Osteocyte (in vitro differentiated cells): Measurements from ENCODE around the gene ABCC11. TPM values are rescaled to one million over a fixed set of nuclear protein-coding genes. Genes with fewer than 3 reads are reported as not detected.

Experiments
- DNase-seq: peaks from one replicate; pipeline ENCODE4 v3.0.0; 2021; ENCODE audit warnings: mixed read lengths; ENCODE audit not compliant: unreplicated experiment; ENCODE audit errors: extremely low spot score
- H3K27ac Mint-ChIP-seq: one replicate; pipeline ENCODE4 v1.8.0; 2021; ENCODE audit warnings: mild to moderate bottlenecking, mixed read lengths; ENCODE audit not compliant: unreplicated experiment
- H3K27me3 Mint-ChIP-seq: one replicate; pipeline ENCODE4 v1.8.0; 2021; ENCODE audit warnings: mixed read lengths; ENCODE audit not compliant: unreplicated experiment
- H3K36me3 Mint-ChIP-seq: one replicate; pipeline ENCODE4 v1.8.0; 2021; ENCODE audit warnings: mixed read lengths; ENCODE audit not compliant: unreplicated experiment
- H3K4me1 Mint-ChIP-seq: one replicate; pipeline ENCODE4 v1.8.0; 2021; ENCODE audit warnings: mixed read lengths; ENCODE audit not compliant: unreplicated experiment
- H3K4me3 Mint-ChIP-seq: one replicate; pipeline ENCODE4 v1.8.0; 2021; ENCODE audit warnings: mild to moderate bottlenecking, moderate library complexity, mixed read lengths; ENCODE audit not compliant: unreplicated experiment
- H3K9me3 Mint-ChIP-seq: one replicate; pipeline ENCODE4 v1.8.0; 2021; ENCODE audit warnings: mixed read lengths; ENCODE audit not compliant: unreplicated experiment
- total RNA-seq: library from RNA; stranded (reverse); gene quantifications from 2 replicates; pipeline ENCODE4 v1.2.1, GENCODE V29; 2021
- TF ChIP-seq, protein P1 (sequence below): fragments of 200-600 bp; sonication (generic); IDR thresholded peaks from 2 replicates; pipeline ENCODE4 v1.5.0; 2021; ENCODE audit warnings: antibody characterized with exemption, mild to moderate bottlenecking, moderate library complexity

The ABCC11 gene
- total RNA-seq, 1 donor from 2014 or later, result 0.48 TPM

DNA sequence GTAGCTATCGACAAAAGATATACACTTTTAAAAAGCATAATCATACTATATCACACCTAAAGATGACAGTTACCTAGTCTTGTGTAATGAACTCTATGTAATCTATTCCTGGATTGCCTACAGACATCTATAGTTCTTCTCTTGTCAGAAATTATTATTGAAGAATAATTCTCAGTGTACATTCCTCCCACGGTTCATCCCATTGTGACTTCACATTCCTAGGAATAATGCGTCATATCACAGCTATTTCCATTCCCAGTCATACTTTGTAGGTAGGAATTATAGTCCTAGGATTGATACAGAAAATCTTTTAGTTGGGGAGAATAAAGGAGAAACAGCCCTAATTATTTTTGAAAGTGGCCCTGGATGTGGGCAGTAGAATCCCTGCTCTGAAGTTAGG, 44.0 kb upstream of the ABCC11 start:
- Mint-ChIP-seq H3K27ac (peak overlapping the region; percentile 12), H3K4me1 (peaks cover 25% of the 10 kb centered on the region), H3K36me3 (peaks cover 44% of the 10 kb centered on the region), H3K27me3 (no peaks in the 10 kb centered on the region), H3K4me3 (no peak overlapping the region), H3K9me3 (no peaks in the 10 kb centered on the region)
- DNase-seq, result no peak
- TF ChIP-seq, protein P1, sequence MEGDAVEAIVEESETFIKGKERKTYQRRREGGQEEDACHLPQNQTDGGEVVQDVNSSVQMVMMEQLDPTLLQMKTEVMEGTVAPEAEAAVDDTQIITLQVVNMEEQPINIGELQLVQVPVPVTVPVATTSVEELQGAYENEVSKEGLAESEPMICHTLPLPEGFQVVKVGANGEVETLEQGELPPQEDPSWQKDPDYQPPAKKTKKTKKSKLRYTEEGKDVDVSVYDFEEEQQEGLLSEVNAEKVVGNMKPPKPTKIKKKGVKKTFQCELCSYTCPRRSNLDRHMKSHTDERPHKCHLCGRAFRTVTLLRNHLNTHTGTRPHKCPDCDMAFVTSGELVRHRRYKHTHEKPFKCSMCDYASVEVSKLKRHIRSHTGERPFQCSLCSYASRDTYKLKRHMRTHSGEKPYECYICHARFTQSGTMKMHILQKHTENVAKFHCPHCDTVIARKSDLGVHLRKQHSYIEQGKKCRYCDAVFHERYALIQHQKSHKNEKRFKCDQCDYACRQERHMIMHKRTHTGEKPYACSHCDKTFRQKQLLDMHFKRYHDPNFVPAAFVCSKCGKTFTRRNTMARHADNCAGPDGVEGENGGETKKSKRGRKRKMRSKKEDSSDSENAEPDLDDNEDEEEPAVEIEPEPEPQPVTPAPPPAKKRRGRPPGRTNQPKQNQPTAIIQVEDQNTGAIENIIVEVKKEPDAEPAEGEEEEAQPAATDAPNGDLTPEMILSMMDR, result no peak

DNA sequence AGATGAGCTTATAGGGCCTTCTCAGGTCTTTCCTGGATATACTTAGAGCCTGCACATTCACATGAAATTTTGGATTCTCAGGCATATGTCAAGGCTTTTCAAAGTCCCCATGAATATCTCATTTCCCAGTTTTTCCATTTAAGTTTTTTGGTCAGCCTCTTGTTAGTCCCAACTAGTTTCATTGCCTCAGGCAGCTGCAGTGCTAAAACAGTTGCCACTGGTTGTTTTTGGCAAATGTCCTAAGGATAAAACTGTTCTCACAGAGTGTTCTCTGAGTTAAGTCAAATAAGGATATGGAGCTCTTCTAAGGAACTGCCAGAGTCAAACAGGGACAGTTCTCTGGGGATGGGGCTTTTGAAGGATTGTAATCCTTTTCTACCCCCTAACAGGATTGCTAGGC, 39.9 kb upstream of the ABCC11 start:
- peaks cover 7% of the 10 kb centered on the region for H3K9me3 Mint-ChIP-seq
- H3K36me3 Mint-ChIP-seq, result peaks cover 58% of the 10 kb centered on the region
- H3K4me3 Mint-ChIP-seq, result no peak overlapping the region
- TF ChIP-seq, protein P1, result no peak
- no peak for DNase-seq
- peaks cover 17% of the 10 kb centered on the region for H3K4me1 Mint-ChIP-seq
- no peaks in the 10 kb centered on the region for H3K27me3 Mint-ChIP-seq
- peak overlapping the region; percentile 31 for H3K27ac Mint-ChIP-seq

DNA sequence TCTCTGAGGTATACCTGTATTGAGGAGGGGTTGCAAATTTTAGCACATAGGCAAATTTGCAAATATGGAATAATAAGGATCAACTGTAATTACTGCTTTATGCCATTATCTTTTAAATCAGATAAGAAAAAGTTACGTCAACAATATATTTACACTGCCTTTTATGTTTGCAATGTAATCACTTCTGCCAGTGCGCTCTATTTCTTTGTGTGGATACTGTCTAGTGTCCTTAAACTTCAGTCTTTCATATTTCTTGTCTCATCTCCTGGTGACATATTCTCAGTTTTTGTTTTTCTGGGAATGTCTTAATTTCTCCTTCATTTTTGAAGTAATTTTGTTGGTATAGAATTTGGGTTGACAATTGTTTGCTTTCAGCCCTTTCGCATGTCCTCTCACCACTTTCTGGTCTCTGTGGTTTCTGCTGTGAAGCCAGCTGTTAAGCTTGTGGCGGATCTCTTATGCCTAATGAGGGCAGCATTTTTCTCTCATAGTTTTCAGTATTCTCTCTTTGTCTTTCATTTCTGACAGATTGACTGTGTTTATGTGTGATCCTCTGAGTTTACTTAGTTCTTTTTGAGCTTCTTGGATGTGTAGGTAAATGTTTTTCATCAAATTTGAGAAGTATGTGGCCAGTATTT, 37.6 kb upstream of the ABCC11 start:
- peaks cover 7% of the 10 kb centered on the region for H3K9me3 Mint-ChIP-seq
- no peak for DNase-seq
- no peaks in the 10 kb centered on the region for H3K27me3 Mint-ChIP-seq
- peaks cover 4% of the 10 kb centered on the region for H3K4me1 Mint-ChIP-seq
- TF ChIP-seq, protein P1, result no peak
- no peak overlapping the region for H3K4me3 Mint-ChIP-seq
- H3K27ac Mint-ChIP-seq, result no peak overlapping the region
- peaks cover 50% of the 10 kb centered on the region for H3K36me3 Mint-ChIP-seq

DNA sequence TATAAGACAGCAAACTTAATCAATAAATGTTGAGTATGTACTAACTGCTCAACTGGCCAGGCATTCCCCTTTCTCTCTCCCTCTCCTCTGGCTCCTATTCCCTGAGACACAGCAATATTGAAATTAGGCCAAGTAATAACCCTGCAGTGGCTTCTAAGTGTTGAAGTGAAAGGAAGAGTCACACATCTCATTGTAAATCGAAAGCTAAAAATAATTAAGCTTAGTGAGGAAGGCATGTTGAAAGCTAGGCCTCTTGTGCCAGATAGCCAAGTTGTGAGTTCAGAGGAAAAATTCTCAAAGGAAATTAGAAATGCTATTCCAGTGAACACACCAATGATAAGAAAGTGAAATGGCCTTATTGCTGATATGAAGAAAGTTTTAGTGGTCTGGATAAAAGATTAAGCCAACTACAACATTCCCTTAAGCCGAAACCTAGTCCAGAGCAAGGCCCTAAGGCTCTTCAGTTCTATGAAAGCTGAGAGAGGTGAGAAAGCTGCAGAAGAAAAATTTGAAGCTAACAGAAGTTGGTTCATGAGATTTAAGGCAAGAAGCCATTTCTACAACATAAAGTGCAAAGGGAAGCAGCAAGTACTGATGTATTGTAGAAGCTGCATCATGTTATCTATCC, 35.4 kb upstream of the ABCC11 start:
- TF ChIP-seq, protein P1, result no peak
- DNase-seq, result no peak
- Mint-ChIP-seq H3K4me1 (peaks cover 4% of the 10 kb centered on the region), H3K27me3 (no peaks in the 10 kb centered on the region), H3K4me3 (no peak overlapping the region), H3K27ac (no peak overlapping the region), H3K9me3 (peaks cover 7% of the 10 kb centered on the region), H3K36me3 (peaks cover 54% of the 10 kb centered on the region)

- DNase-seq, result no peak
- Mint-ChIP-seq H3K4me3 (no peak overlapping the region), H3K4me1 (peaks cover 2% of the 10 kb centered on the region), H3K36me3 (peaks cover 44% of the 10 kb centered on the region), H3K27ac (no peak overlapping the region), H3K27me3 (no peaks in the 10 kb centered on the region), H3K9me3 (peaks cover 3% of the 10 kb centered on the region)
- TF ChIP-seq, protein P1, result no peak
Observed at GRCh38 chr16:48280546-48280945, 33.2 kb upstream of the ABCC11 start.
